Measurements from ENCODE around the gene RASA2. TPM values are rescaled to one million over a fixed set of nuclear protein-coding genes. Genes with fewer than 3 reads are reported as not detected.

RASA2 gene
- total RNA-seq, 1 experiment from 2014 or later = 17.1 TPM

DNA sequence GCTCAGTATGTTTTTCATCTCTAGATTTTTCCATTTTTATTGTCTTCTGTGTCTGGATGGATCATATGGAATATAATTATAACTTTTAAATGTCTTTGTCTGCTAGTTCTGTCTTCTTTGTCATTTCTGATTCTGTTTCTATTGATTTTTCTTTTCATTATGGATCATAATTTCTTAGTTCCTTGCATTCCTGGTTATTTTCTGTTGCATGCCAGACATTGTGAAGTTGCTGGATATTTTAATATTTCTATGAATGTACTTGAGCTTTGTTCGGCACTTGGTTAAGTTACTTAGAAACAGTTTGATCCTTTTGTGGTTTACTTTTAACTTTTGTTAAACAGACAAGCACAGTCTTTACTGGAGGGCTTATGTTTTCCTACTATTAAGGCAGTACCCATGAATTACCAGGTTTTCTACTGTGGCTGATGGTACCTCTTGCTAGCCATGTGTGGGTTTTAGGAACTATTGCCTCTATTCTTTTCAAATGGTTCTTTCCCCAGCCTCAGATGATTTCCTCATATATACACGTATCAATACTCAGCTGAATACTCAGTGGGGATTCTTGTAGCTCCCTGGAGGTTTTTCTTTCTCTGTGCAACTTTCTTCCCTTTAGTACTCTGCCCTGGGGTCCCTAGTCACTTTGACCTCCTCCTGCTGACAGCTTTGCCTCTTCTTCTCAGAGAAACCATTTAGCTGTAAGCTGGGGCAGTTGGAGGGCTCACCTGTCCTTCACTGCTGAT lies 64.3 kb downstream of the RASA2 start:
- no peaks in the 10 kb centered on the region for H3K27me3 ChIP-seq (ENCODE audit: insufficient read depth, low read depth)
- TF ChIP-seq, protein P1, sequence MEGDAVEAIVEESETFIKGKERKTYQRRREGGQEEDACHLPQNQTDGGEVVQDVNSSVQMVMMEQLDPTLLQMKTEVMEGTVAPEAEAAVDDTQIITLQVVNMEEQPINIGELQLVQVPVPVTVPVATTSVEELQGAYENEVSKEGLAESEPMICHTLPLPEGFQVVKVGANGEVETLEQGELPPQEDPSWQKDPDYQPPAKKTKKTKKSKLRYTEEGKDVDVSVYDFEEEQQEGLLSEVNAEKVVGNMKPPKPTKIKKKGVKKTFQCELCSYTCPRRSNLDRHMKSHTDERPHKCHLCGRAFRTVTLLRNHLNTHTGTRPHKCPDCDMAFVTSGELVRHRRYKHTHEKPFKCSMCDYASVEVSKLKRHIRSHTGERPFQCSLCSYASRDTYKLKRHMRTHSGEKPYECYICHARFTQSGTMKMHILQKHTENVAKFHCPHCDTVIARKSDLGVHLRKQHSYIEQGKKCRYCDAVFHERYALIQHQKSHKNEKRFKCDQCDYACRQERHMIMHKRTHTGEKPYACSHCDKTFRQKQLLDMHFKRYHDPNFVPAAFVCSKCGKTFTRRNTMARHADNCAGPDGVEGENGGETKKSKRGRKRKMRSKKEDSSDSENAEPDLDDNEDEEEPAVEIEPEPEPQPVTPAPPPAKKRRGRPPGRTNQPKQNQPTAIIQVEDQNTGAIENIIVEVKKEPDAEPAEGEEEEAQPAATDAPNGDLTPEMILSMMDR (conservative IDR thresholded peaks at IDR 0.05) = no peak
- TF ChIP-seq EZH2 (IDR thresholded peaks at IDR 0.05; ENCODE audit: low read depth) = no peak
- ChIA-PET CTCF (no interaction called here), POLR2A (ENCODE audit: unreplicated experiment) (interaction anchor here (0.6 kb wide), 1 partner anchor 12 kb away, joined by 3 read pairs; no protein-coding TSS in a partner anchor)
- H3K4me2 ChIP-seq = no peak overlapping the region
- H3F3A ChIP-seq (ENCODE audit: insufficient read depth, low read depth) = 0 out of 2 replicates have a peak, but pooled peaks cover 3% of the 10 kb centered on the region
- no peaks in the 10 kb centered on the region for H3K4me1 ChIP-seq (replicated peaks; ENCODE audit: insufficient read depth)
- no peaks in the 10 kb centered on the region for H3K9me2 ChIP-seq (ENCODE audit: insufficient read depth)
- H3K9me3 ChIP-seq (ENCODE audit: insufficient read depth, low read depth) = 0 out of 2 replicates have a peak, but pooled peaks cover 5% of the 10 kb centered on the region
- H2AFZ ChIP-seq = no peak overlapping the region
- H3K79me2 ChIP-seq (ENCODE audit: low read depth) = no peaks in the 10 kb centered on the region
- intact Hi-C loops (cut with micrococcal nuclease; ENCODE audit: unreplicated experiment) = no loop called here
- peaks cover 7% of the 10 kb centered on the region for H3K36me3 ChIP-seq (ENCODE audit: low read depth)
- H3K4me3 ChIP-seq = no peak overlapping the region
- no TSS peak for BruUV-seq (replicated peaks)
- no peak for DNase-seq
- H3K27ac ChIP-seq = no peak overlapping the region
- H4K20me1 ChIP-seq (ENCODE audit: insufficient read depth) = no peaks in the 10 kb centered on the region

DNA sequence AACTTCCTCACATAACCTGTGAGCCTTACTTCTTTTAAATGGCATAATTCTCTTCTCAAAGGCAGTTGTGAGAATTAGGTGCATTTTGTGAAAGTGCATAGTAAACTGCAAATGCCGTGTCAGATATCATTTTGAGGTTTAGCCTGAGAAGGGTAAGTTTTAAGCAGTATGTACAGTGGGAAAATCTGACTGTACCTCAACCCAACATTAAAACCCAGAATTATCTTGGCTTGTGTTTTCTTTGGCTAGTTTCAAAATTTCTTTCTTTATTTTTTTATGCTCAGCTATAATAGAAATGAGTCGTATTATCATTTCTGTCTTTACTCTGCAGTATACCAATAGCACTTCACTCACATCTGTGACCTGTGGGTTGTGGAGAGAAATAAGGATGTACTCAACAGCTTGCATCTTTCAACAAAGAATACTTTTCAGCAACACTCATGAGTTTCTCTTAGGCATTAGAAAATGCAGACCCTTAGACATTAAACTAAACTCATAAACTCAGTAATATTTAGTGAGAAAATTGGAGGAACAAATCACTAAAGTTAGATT lies 65.7 kb downstream of the RASA2 start:
- H4K20me1 ChIP-seq (ENCODE audit: insufficient read depth) = no peaks in the 10 kb centered on the region
- H3K79me2 ChIP-seq (ENCODE audit: low read depth) = no peaks in the 10 kb centered on the region
- BruUV-seq (replicated peaks) = no TSS peak
- DNase-seq = no peak
- H3K4me1 ChIP-seq (replicated peaks; ENCODE audit: insufficient read depth) = no peaks in the 10 kb centered on the region
- no peak overlapping the region for H3K4me2 ChIP-seq
- no peak for TF ChIP-seq EZH2 (IDR thresholded peaks at IDR 0.05; ENCODE audit: low read depth)
- TF ChIP-seq, protein P1 (conservative IDR thresholded peaks at IDR 0.05) = no peak
- no peaks in the 10 kb centered on the region for H3K9me3 ChIP-seq (ENCODE audit: insufficient read depth, low read depth)
- no peaks in the 10 kb centered on the region for H3K9me2 ChIP-seq (ENCODE audit: insufficient read depth)
- H2AFZ ChIP-seq = no peak overlapping the region
- POLR2A ChIA-PET (ENCODE audit: unreplicated experiment) = interaction anchor here (0.6 kb wide), 1 partner anchor 27 kb away, joined by 5 read pairs; no protein-coding TSS in a partner anchor
- CTCF ChIA-PET = interaction anchor here (0.7 to 1.0 kb wide), 2 partner anchors 70 to 368 kb away, joined by 3 read pairs; no protein-coding TSS in a partner anchor
- H3K27ac ChIP-seq = no peak overlapping the region
- no peaks in the 10 kb centered on the region for H3K27me3 ChIP-seq (ENCODE audit: insufficient read depth, low read depth)
- no peak overlapping the region for H3K4me3 ChIP-seq
- peaks cover 8% of the 10 kb centered on the region; the same call in 1 of the 2 replicates for H3F3A ChIP-seq (ENCODE audit: insufficient read depth, low read depth)
- intact Hi-C loops (cut with micrococcal nuclease; ENCODE audit: unreplicated experiment) = no loop called here
- H3K36me3 ChIP-seq (ENCODE audit: low read depth) = peaks cover 20% of the 10 kb centered on the region

DNA sequence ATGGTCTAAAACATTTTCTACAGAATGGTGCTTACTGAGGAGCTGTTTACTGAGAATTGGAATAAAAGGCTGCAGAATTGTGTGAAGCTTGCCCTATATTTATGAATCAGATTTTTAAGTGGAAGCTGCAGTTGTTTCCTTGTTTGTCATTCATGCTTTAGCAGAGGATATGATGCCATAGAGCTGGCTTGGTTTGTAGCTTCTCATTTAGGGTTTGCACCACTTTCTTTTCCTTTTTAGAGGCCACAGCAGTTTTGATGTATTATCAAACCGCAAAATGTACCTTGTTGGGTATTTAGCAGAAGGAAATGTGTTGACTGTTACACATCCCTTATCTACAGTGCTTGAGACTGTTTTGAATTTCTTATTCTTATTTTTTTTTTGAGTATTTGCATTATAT lies 66.2 kb downstream of the RASA2 start:
- Histone ChIP-seq H3K79me2 (ENCODE audit: low read depth) (no peaks in the 10 kb centered on the region), H3K27ac (no peak overlapping the region), H3K4me3 (no peak overlapping the region), H3K4me2 (no peak overlapping the region), H3K9me3 (ENCODE audit: insufficient read depth, low read depth) (no peaks in the 10 kb centered on the region), H3K9me2 (ENCODE audit: insufficient read depth) (no peaks in the 10 kb centered on the region), H3K4me1 (replicated peaks; ENCODE audit: insufficient read depth) (no peaks in the 10 kb centered on the region), H3K36me3 (ENCODE audit: low read depth) (peaks cover 20% of the 10 kb centered on the region), H2AFZ (no peak overlapping the region), H3F3A (ENCODE audit: insufficient read depth, low read depth) (peaks cover 10% of the 10 kb centered on the region; the same call in 1 of the 2 replicates), H4K20me1 (ENCODE audit: insufficient read depth) (no peaks in the 10 kb centered on the region), H3K27me3 (ENCODE audit: insufficient read depth, low read depth) (no peaks in the 10 kb centered on the region)
- intact Hi-C loops (cut with micrococcal nuclease; ENCODE audit: unreplicated experiment) = no loop called here
- ChIA-PET CTCF (interaction anchor here (1.0 kb wide), 1 partner anchor 71 kb away, joined by 3 read pairs; no protein-coding TSS in a partner anchor), POLR2A (ENCODE audit: unreplicated experiment) (interaction anchor here (0.6 kb wide), 1 partner anchor 28 kb away, joined by 5 read pairs; no protein-coding TSS in a partner anchor)
- DNase-seq = no peak
- no peak for TF ChIP-seq EZH2 (IDR thresholded peaks at IDR 0.05; ENCODE audit: low read depth)
- TF ChIP-seq, protein P1 (conservative IDR thresholded peaks at IDR 0.05) = no peak
- BruUV-seq (replicated peaks) = no TSS peak

All from PC-9 (cell line).